HG03025 (cell line): ENCODE results near the gene PAOX.
"Not testable (repeated sequence)": the region's sequence is repeated elsewhere in the genome, so short reads cannot be mapped to it uniquely, and the experiment has no call there.

Experiments used
- ATAC-seq: cut with Tn5 transposase; IDR thresholded peaks from one replicate; pipeline ENCODE4 v1.9.1; 2021; ENCODE audit warnings: mild to moderate bottlenecking, moderate library complexity; ENCODE audit not compliant: unreplicated experiment, low FRiP score

The PAOX gene

DNA sequence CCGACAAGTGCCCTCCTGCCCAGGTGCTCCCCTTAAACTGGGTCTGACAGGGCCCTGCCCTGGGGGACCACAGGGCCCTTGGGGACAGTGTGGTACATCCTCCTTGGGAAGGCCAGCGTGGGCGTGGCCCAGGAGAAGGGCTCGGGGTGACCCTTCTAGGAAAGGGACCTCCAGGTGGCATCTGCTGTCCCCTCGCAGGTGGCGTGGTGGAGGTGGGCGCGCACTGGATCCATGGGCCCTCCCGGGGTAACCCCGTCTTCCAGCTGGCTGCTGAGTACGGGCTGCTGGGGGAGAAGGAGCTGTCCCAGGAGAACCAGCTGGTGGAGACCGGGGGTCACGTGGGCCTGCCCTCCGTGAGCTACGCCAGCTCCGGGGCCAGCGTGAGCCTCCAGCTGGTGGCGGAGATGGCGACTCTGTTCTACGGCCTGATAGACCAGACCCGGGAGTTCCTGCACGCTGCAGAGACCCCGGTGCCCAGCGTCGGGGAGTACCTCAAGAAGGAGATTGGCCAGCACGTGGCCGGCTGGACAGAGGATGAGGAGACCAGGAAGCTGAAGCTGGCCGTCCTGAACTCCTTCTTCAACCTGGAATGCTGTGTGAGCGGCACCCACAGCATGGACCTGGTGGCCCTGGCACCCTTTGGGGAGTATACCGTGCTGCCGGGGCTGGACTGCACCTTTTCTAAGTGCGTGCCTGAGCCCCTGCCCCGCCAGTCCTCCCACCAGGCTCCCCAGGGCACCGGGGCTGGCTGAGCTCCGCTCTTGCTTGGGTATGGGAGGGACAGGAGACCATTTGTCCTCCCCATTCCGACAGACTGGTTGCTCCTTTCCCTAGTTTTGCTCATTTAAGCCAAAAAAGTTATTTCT lies 972 bp downstream of the PAOX start:
- peak; percentile 7 for ATAC-seq

GRCh38 chr10:133381036-133381435 lies 2.0 kb downstream of the PAOX start:
- ATAC-seq: no peak

- ATAC-seq: no peak
Observed at GRCh38 chr10:133383551-133383950, 4.5 kb downstream of the PAOX start.

GRCh38 chr10:133384071-133384470 lies 5.0 kb downstream of the PAOX start:
- ATAC-seq: no peak

DNA sequence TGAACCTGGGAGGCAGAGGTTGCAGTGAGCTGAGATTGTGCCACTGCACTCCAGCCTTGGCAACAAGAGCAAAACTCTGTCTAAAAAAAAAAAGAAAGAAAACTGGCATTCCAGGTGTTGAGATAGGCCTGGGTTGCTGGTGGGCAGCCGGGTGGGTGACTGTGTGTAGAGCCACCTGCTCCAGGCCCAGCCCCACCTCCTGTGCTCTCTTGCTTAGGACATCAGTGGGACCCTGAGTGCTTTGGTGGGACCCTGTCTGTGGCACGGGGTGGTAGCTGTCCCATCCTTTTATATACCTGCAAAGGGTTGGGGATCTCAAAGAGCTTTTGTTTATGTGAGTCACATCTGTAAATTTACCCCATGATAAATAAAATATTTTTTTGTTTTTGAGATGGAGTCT lies 6.2 kb downstream of the PAOX start:
- ATAC-seq: no peak

DNA sequence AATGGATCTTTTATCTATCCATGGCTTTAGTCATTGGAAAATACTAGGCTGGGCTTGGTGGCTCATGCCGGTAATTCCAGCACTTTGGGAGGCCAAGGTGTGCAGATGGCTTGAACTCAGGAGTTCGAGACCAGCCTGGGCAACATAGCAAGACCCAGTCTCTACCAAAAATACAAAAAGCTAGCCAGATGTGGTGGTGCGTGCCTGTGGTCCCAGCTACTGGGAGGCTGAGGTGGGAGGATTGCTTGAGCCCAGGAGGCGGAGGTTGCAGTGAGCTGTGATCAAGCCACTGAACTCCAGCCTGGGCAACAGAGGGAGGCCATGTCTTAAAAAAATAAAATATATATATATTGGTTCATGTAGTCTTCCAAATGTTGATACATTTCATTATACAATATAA lies 7.9 kb downstream of the PAOX start:
- not testable (repeated sequence) for ATAC-seq

DNA sequence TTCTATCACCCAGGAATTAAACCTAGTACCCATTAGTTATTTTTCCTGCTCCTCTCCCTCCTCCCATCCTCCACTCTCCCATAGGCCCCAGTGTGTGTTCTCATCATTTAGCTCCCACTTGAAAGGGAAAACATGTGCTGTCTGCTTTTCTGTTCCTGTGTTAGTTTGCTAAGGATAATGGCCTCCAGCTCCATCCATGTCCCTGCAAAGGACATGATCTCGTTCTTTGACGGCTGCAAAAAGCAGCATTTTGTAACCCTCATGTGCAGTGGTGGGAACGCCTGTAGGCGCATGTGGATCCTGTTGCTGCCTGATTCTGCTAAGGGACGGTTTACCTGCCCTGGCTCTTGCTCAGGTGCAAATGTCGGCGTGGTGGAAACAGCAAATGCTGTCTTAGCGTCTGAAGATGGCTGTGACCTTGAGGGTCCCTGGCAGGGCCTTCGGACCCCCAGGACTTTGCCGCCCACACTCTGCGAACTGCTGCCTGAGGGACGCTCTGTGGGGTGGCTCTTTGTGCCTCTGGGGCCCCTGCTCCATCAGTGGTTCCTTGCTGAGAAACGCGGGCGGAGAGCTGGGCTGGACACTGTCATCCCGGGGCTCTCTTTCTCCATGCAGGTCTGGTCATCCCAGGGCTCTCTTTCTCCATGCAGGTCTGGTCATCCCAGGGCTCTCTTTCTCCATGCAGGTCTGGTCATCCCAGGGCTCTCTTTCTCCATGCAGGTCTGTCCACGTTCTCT lies 9.3 kb downstream of the PAOX start:
- ATAC-seq: peak; percentile 1

DNA sequence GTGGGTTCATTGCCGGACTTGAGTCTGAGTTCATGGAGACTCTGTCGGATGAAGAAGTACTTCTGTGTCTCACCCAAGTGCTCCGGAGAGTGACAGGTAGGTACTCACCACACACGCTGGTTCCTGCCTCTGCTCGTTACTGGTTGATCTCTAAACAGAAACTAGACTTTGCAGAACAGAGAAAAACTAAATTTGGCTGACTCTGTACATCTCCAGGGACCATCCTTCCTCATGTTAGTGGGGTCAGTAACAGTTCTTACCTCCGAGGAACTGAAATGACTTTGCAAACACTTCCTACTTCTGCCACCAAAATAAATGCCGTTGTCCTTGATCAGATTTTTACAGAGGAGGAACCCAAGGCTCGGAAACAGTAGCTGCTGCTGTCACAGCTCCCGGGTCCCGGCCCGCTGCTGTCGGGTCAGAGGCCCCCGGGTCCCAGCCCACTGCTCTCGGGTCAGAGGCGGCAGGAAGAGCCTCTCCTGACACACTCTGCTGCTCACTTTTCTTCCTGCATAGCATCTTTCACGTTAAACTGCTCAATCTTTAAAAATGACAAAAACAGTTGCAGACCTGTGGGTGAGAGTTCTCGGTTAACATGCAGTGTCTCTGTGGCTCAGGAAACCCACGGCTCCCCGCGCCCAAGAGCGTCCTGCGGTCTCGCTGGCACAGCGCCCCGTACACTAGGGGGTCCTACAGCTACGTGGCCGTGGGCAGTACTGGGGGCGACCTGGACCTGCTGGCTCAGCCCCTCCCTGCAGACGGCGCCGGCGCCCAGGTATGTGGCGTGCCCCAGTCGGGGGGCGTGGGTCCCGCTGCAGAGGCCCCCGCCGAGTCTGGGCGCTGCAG lies 10.1 kb downstream of the PAOX start:
- peak; percentile 86 for ATAC-seq

GRCh38 chr10:133390597-133391248 lies 11.7 kb downstream of the PAOX start:
- no peak for ATAC-seq

DNA sequence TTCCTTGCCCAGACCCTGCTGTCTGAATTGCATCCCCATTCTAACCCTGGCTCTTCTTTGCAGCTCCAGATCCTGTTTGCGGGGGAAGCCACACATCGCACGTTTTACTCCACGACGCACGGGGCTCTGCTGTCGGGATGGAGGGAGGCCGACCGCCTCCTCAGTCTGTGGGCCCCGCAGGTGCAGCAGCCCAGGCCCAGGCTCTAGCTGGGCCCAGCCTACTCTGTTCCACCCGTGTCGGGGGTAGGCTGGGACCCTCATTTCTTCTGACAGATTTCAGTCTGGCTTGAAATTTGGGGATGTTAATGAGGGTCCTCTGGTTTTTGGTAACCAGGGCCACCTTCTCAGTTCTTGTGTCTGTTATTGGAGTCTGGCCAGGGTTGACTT lies 12.2 kb downstream of the PAOX start:
- no peak for ATAC-seq

DNA sequence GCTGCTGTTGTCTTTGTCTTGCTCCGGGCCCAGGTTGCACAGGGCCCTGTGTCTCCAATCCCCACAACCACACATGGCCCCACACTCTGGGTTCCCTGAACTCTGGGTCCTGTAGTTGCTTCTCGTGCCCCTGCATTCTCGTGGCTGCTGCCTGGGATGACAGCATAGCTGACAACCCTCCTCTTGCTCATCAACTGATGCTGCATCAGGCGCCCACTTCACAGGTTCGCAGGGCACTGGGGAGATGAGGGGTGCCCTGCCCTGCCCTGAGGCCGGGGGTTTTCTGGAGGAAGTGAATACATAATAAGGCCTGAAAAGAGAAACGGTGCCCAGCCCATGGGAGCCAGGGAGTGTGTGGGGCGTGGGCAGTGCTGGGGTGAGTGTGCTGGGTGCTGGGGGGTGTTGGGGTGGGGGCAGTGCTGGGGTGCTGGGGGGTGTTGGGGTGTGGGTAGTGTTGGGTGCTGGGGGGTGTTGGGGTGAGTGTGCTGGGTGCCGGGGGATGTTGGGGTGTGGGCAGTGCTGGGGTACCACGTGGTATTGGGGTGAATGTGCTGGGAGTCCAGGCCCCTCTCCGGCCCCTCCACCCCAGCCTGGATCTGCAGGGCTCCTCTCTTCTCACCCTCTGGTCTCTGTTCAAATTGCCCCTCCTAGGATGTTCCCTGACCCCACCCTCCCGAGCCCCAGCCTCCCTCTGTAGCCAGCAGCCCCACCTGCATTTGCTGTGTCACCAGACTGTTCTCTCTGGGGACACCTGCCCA lies 12.9 kb downstream of the PAOX start:
- no peak for ATAC-seq

- no peak for ATAC-seq
Observed at GRCh38 chr10:133393401-133394063, 14.5 kb downstream of the PAOX start.

DNA sequence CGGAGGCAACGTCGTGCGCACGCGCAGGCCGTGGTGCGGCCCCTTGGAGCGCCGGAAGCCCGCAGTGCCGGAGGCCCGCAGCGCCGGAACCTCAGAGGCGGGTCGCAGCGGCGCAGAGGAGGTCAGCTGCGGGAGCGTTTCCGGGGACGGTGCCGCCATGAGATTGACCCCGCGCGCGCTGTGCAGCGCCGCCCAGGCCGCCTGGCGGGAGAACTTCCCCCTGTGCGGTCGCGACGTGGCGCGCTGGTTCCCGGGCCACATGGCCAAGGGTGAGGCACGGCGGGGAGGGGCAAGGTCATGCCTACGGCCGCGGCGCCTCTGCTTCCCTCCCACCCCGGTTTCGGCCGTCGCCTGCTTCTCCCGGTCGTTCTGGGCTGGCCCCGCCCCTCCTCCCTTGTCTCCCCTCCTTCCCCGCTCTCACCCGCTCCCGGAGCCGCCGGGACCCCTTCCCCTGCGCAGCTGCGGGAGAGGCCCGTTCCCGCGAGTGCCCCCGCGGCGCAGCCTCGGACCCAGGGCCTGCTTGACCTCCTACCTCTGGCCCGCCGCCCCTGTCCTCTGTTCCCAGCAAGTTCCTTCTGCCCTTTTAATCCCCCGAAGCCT lies 15.1 kb downstream of the PAOX start, which contains the start of gene MTG1:
Gene MTG1 (plus strand): TSS at position 94 of the 600 bp plus-strand sequence. CDS start 64 bp downstream, at position 158.
- peak; percentile 59 for ATAC-seq

GRCh38 chr10:133394801-133395221 lies 15.7 kb downstream of the PAOX start:
- ATAC-seq: no peak

DNA sequence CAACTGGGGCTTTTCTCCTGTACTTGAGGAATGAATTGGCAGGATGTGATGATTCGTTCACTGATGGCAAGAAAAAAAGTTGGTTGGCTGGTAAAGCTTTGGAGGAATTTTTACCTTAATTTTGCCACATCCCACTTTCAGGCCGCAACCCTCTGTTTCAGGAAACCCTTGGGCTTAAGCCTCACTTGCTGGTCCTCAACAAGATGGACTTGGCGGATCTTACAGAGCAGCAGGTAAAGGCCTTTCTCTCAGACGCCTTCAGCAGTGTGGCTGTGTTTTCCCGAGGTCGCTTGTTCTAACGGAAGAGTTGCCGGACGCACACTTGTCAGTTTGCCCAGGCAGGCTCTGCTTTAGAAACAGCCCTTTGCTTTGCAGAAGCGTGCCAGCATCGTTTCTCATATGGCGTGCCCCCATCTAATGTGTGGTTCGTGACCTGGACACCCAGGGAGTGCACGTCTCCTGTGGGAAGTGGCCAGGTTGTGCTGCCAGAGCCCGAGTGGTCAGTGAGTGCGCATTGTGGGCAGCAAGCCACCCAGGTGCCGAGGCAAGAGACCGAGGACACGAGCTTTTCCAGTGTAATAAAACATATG lies 17.1 kb downstream of the PAOX start:
- ATAC-seq: no peak

- no peak for ATAC-seq
Observed at GRCh38 chr10:133397938-133398337, 18.9 kb downstream of the PAOX start.

DNA sequence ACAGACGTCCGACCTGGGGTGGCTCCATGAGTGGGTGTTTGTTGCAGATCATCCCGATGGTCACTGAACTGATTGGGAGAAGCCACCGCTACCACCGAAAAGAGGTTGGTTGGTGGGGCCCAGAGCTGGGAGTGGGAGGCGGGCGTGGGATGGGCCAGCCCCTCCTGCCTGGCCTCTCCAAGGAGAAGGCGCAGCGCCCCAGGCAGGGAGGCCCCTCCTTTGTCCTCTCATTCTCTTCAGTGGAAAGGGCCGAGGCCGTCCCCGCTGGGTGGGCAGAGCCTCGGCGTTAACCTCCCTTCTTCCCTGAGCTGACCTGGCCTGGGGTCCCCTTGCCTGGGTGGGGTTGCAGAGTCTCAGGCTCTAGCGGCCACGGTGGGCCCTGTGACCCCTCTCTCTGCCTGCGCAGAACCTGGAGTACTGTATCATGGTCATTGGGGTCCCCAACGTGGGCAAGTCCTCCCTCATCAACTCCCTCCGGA lies 20.1 kb downstream of the PAOX start:
- ATAC-seq: no peak
